HL-60 (cell line): ENCODE data around the gene COL25A1.

Source experiments
- CTCF ChIP-seq: IDR thresholded peaks from one replicate; pipeline ENCODE4 v1.5.1; 2011; ENCODE audit warnings: low read length, control low read depth, inconsistent platforms; ENCODE audit not compliant: insufficient read depth
- POLR2AphosphoS5 ChIP-seq: IDR thresholded peaks from 2 replicates; pipeline ENCODE4 v1.6.1; 2012; ENCODE audit warnings: low read depth
- REST ChIP-seq: IDR thresholded peaks from 2 replicates; pipeline ENCODE4 v1.6.1; 2012; ENCODE audit warnings: low read depth; ENCODE audit not compliant: insufficient replicate concordance
- SPI1 ChIP-seq: IDR thresholded peaks from 2 replicates; pipeline ENCODE4 v1.6.1; 2012; ENCODE audit warnings: low read depth, mild to moderate bottlenecking, borderline replicate concordance

GRCh38 chr4:108839333-108839732 is 463.1 kb downstream of the COL25A1 start:
- TF ChIP-seq CTCF (no peak), REST (no peak), SPI1 (no peak), POLR2AphosphoS5 (no peak)
